Activated T-helper 1 cell treated with anti-CD3 and anti-CD28 coated beads, Interleukin-2, amount 50 U/mL, for 16 hours (primary cell): ENCODE results near the gene CNTD1.

Source experiments
- DNase-seq, 2 donors: peaks; one replicate each; pipeline ENCODE4 v3.0.0-alpha.2; 2020; ENCODE audit warnings: low read depth in 1 of 2, low spot score in 1 of 2

CNTD1 gene

DNA sequence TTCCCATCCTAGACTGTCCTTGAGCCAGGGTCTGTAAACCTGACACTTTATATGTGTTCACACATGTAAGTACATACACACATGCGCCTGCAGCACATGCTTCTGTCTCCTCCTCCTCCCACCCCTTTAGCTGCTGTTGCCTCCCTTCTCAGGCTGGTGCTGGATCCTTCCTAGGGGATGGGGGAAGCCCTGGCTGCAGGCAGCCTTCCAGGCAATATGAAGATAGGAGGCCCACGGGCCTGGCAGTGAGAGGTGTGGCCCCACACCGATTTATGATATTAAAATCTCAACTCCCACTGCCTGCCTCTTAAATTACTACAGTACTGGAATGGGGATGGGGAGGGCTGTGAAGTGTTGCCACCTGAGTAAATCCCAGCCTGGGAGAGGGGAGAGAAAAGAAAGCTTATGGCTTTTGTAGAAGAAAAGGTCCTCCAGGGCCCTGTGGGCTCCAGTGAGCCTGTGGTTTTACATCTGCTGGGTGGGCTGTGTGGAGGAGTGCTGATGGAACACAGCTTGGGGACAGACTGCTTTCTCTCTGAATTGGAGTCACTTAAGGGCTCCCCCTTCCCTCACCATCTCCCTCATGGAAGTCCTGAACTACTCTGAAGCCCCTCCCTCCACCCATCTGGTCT lies 19.2 kb upstream of the CNTD1 start:
- DNase-seq = no peak

DNA sequence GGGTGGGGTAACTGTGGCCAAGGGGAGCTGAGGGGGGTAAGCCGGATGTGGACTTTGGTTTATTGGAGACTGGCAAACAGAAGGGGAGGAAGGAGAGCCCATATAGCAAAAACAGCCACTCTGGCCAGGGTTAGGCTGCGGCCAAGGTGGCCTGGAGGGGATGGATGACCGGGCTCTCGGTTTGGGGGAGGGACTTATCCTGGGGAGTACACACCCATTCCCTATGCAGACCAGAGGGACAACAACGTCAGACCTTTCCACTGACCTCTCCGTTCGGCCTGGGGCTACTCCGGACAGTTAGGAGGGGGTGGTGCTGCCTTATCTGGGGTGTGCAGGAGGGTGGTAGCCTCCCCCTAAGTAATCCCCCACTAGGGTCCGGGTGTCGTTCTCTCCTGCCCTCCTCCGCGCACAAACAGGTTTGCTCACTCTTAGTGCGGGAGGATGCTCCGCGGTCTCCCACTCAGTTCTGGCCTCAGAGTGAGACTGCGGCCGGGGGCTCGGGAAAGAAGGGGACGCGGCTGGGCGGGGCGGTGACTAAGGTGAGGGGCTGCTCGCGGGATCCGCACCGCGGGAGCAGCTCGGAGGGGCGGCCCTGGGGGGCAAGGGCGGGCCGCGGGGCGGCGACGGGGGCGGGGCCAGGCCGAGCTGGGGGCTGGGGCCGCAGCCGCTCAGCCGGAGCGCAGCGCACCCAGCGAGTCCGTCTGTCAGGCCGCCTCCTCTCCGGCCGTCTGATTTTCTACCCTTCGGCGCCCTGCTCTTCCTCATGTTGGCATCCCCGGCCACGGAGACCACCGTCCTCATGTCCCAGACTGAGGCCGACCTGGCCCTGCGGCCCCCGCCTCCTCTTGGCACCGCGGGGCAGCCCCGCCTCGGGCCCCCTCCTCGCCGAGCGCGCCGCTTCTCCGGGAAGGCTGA lies 18.5 kb upstream of the CNTD1 start, which contains the start of gene WNK4:
Gene WNK4 (plus strand): TSS at position 675 of the 915 bp plus-strand sequence. CDS start 89 bp downstream, at position 764.
- no peak for DNase-seq

DNA sequence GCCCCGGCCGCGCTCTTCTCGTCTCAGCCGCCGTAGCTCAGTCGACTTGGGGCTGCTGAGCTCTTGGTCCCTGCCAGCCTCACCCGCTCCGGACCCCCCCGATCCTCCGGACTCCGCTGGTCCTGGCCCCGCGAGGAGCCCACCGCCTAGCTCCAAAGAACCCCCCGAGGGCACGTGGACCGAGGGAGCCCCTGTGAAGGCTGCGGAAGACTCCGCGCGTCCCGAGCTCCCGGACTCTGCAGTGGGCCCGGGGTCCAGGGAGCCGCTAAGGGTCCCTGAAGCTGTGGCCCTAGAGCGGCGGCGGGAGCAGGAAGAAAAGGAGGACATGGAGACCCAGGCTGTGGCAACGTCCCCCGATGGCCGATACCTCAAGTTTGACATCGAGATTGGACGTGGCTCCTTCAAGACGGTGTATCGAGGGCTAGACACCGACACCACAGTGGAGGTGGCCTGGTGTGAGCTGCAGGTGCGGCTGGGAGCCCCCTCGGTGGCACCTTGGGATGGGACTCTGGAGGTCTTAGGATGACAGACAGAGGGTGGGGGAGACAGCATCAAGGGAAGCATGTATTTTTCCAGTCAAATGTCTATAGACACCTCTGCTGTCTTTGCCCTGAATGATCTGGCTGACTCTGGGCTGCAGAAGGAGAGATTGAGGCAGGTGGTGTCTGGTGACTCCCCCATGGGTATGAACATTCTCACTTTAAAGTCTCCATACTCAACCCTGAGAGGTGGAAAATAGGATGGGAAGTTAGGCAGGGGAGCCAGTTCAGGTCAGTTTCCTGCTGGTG lies 17.6 kb upstream of the CNTD1 start:
- no peak for DNase-seq

DNA sequence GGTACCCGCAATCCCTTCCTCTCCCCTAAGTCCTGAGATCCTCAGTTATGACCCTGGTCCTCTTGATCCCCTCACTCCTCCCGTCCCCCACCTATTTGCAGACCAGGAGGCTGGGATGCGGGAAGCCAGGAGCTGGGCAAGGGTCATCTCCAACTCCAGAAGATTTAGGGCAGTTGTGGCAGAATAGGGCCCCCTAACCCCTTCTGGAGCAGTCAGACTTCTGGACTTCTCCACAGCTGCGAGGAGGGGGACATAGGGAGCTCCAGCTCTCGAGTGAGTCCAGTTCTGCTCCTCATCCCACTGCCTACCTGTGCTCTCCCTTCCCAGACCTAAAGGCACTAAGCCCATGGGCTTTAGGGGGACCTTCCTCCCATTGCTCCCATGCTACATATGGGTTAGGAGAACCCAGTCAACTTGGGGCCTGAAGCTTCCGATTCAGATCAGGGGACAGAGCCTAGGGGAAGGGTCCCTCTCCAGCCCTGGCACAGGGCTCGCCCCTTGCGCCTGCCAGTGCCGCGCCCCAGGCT lies 17.0 kb upstream of the CNTD1 start:
- DNase-seq = no peak

DNA sequence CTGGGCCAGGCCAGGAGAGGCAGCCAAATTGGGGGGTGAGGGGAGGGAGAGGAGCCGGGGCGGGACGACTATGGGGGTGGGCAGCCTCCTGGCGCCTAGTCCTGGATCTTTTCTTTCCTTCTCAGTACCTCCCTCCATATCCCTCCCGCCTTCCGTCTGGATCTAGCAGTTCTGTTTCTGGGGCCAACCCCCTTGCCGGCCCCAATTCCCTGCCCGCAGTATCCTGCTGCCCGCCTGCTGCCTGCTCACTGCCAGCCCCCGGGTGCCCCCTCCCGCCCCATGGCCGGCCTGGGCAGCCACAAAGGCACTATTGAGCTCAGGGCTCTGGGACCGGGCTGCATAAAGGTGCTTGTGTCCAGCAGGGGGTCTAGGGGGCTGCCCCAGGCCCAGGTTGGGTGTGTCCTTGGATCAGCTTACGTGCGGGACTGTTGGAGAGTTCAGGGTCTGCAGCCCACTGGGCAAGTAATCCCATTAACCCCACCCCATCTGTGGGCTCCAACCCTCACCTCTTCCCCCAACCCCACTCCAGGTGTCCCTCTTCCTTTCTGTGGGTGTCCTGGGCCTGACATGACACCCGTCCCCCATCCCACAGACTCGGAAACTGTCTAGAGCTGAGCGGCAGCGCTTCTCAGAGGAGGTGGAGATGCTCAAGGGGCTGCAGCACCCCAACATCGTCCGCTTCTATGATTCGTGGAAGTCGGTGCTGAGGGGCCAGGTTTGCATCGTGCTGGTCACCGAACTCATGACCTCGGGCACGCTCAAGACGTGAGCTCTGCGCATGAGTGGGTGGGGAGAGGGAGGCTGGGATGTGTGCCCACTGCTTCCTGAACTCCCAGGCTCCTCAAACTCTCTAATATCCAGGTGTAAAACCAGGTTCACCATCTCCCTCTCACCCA lies 16.2 kb upstream of the CNTD1 start:
- DNase-seq = no peak

DNA sequence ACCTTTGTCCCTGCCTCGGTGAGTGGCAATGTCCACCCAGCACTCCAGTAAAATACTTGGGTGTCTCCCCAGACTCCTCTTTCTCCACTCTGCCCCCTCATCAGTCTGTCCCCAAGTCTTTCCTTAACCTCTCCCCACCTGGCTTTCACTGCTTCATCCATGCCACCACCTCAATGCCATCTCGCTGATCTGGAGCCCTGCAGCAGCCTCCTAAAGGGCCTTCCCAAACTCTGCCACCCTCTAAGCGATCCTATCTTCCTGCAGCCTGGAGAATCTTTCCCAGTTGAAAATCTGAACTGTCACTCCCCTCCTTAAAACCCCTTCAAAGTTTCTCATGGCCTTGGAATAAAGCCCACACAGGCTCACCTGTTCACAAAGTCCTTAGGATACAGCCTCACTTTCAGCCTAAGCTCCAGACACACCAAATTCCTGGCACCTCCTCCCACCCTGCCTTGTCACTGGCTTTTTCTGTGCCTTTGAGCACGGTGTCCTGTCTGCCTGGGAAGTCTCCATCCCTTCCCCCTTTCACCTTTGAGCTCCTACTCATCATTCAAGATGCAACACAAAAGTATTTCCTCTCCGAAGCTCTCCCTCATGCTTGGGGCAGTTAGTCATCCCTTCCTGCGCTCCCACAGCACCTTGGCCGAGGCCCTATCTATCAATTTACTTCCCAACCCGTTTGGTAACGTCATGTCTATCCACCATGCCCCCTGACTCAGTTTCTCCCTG lies 15.4 kb upstream of the CNTD1 start:
- no peak for DNase-seq

DNA sequence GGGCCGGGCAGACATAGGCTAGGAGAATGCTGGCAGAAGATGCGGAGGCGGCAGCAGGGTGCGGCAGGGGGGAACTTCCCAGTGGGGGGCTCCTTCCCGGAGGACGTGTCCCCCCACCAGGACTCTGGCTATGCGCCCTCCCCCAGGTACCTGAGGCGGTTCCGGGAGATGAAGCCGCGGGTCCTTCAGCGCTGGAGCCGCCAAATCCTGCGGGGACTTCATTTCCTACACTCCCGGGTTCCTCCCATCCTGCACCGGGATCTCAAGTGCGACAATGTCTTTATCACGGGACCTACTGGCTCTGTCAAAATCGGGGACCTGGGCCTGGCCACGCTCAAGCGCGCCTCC lies 14.9 kb upstream of the CNTD1 start:
- no peak for DNase-seq

DNA sequence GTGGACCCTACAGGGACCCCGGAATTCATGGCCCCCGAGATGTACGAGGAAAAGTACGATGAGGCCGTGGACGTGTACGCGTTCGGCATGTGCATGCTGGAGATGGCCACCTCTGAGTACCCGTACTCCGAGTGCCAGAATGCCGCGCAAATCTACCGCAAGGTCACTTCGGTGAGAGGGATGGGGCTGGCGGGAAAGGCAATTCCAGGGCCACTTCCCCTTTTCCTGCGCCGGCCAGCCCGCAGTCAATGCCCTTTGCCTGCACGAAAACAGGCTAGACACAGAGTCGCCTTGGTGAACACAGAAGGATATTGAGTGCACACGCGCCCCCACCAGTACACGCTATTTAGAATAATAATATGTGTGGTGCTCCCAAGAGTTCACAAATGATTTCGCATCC lies 14.3 kb upstream of the CNTD1 start:
- DNase-seq = no peak

DNA sequence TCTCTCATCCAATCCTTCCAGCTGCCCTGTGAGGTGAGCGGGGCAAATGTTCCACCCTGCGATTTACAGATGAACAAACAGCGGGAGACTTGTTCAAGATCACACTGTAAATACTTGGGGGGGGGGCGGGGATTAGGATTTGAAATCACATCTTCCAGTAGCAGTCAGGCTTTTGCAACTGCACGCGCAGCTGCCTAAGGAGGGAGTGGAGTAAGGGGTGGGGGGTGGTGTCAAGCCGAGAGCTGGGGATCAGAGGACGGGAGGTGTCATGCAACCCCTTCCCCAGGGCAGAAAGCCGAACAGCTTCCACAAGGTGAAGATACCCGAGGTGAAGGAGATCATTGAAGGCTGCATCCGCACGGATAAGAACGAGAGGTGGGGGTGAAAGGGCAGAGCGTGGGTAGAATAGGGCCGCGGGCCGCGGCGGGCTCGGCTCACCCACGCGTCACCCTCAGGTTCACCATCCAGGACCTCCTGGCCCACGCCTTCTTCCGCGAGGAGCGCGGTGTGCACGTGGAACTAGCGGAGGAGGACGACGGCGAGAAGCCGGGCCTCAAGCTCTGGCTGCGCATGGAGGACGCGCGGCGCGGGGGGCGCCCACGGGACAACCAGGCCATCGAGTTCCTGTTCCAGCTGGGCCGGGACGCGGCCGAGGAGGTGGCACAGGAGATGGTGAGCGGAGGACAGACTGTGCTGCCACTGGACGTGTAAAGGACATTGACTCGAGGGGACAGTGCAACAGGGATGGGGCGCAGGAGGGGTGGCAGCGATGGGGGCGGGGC lies 13.7 kb upstream of the CNTD1 start:
- DNase-seq = no peak

DNA sequence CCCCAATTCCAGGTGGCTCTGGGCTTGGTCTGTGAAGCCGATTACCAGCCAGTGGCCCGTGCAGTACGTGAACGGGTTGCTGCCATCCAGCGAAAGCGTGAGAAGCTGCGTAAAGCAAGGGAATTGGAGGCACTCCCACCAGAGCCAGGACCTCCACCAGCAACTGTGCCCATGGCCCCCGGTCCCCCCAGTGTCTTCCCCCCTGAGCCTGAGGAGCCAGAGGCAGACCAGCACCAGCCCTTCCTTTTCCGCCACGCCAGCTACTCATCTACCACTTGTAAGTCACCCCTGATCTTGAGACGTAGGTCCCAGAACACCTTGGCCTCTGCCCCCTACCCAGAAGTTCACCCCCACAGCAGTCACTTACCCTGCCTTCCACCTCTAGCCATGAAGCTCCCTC lies 11.4 kb upstream of the CNTD1 start:
- no peak for DNase-seq

DNA sequence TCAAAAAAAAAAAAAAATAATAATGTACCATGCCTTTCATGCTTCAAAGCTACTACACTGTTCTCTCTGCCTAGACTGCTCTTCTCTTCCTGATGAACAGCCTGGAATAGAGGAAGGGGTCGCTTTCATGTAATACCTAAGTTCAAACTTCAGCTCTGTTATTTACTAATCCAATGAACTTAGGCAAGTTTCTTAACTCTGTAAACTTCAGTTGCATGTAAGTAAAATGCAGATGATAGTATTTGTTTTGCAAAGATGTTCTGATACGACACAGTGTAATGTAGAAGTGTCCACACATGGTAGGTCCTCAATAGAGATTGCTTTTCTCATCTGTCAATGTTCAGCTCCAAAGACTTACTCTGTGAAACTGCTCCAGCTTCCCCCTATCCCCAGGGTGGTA lies 6.7 kb upstream of the CNTD1 start:
- no peak for DNase-seq

DNA sequence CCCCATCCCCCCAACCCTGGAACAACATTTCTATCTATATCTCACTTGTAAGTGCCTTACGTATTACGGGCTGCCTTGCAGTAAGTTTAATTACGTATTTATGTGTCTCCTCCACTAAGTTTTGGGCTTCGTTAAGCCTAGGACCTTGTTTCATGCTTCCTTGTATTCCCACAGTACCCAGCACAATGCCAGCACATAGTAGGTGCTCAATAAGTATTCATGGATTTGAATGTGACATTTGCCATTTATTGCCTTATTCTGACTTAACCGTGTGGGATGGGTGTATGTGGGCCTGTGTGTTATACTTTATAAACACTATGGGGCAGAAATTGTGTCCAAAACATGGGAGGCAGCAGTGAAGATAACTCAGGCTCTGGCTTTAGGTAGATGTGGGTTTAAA lies 6.1 kb upstream of the CNTD1 start:
- no peak for DNase-seq

DNA sequence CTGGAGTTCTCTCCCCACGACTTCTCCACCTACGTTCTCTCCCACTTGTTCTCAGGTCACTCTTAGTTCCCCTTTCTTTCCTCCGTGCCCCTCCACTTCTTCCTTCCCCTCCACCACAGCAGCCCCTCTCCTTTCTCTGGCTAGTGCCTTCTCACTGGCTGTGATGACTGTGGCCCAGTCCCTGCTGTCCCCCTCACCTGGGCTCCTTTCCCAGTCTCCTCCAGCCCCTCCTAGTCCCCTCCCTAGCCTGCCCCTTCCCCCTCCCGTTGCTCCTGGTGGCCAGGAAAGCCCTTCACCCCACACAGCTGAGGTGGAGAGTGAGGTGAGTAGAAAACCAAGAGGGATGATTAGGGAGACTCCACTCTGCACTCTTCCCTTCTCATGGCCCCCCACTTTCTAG lies 3.6 kb upstream of the CNTD1 start:
- no peak for DNase-seq

DNA sequence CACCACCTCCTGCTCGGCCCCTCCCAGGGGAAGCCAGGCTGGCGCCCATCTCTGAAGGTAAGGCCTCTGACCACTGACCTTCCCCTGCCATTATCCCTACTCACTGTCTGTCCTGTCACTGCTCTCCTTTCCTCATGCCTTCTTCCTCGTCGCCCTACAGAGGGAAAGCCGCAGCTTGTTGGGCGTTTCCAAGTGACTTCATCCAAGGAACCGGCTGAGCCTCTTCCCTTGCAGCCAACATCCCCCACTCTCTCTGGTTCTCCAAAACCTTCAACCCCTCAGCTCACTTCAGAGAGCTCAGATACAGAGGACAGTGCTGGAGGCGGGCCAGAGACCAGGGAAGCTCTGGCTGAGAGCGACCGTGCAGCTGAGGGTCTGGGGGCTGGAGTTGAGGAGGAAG lies 3.2 kb upstream of the CNTD1 start:
- DNase-seq = no peak

DNA sequence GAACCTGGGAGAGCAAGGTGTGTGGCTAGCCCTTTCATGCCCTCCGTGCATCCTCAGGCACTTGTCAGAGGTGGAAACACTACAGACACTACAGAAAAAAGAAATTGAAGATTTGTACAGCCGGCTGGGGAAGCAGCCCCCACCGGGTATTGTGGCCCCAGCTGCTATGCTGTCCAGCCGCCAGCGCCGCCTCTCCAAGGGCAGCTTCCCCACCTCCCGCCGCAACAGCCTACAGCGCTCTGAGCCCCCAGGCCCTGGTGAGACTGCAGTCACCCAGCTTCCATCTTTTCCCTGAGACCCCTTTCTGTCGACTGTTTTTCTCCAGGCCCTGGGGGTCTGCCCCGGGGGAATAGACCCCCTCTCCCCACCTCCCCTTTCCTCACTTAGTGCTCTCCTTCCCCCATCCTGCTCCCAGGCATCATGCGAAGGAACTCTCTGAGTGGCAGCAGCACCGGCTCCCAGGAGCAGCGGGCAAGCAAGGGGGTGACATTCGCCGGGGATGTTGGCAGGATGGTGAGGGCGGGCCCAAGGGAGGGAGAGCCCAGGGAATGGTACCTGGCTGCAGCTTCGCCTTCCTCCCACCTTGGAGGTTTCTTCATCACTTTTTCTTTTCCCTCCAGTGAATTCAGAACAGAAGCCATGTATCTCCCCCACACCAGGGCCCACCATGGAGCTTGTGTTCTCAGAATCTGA lies 2.4 kb upstream of the CNTD1 start:
- DNase-seq = no peak

DNA sequence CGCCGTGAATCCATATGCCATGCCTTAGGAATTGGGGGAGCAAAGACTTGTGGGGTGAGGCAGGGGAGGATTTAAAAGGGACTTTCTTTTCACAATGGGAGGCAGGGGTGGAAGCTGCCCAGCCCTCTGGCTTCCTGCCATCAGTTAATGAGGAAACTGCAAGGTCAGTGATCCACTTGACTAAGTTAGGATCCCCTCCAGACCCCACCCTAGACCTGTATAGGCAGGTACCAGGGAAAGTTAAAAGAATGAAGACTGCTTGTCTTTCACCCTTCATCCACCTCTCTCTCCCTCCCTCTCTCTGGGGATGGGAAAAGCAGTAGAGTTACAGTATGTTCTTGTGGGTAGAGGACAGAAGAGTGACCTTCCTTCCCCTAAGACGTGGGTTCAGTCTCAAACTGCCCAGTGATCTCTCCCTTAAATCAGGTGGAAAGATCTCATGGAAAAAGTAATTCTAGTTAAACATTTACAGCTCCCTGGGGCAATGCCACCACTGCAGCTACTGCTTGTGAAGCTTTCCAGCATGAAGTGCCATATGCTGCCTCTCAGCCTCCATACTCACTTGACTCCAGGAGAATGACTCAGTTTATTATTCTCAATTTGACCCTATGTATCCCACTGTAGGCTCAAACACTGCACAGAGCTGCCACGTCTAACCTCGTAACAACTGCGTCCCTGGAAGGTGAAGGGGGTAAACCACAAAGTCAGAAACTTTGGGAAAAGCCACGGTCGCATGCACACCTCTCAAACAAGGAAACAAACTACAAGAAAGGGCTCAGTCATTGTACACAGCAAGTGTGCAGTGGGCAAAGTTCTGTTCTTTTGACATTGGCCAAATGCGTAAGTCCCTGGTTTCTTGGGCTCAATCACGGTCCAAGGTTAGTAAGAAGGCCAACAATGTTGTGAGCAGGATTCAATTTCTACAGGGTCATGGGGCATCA lies 1.3 kb upstream of the CNTD1 start:
- DNase-seq = no peak

DNA sequence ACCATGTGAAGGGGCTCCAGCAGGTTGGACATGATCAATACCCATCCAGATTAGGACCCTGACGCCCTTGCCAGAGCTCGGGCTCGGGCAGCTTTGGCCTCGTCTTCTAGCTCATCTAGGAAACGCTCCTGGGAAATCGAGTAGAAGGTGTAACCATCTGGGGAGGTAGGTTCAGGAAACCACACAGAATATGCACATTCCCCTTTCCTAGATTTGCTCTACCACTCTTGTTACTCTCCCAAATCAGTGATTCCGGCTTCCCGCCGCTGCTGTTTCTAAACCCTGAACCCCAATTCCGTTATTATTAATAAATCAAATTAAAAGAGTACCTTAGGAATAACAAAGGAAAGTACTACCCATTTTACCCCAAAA lies 664 bp upstream of the CNTD1 start:
- no peak for DNase-seq
